ENCODE data around the gene RUFY2. TPM values are rescaled to one million over a fixed set of nuclear protein-coding genes. Genes with fewer than 3 reads are reported as not detected.

RUFY2 gene
- total and polyA plus RNA-seq, 8 donors: 3.6 to 15.5 (median 9.7) TPM

GRCh38 chr10:68333058-68333395 lies 74.0 kb downstream of the RUFY2 start:
- H3K4me1 ChIP-seq: peaks cover 21 to 46% (median 43%) of the 10 kb centered on the region in 3 donors
- WGBS, 2 donors: 0 to 1% methylated on average over 10 of the region's 10 CpGs
- no peaks in the 10 kb centered on the region for H3K9me3 ChIP-seq
- intact Hi-C loops (cut with DNase I): no loop called here
- no peaks in the 10 kb centered on the region for H3K27me3 ChIP-seq
- no peak for DNase-seq
- peak overlapping the region; percentile 90 to 99 (median 97) for H3K27ac ChIP-seq
- no peaks in the 10 kb centered on the region for H3K36me3 ChIP-seq
- FAIRE-seq: no peak
- peak overlapping the region; percentile 56 to 98 (median 75) for H3K4me3 ChIP-seq
- TF ChIP-seq CTCF (IDR thresholded peaks at IDR 0.05): no peak
- no peak for ATAC-seq

GRCh38 chr10:68332259-68333057 lies 74.6 kb downstream of the RUFY2 start, which contains the start of gene PBLD:
Gene PBLD (minus strand): TSS chr10:68332928. CDS start chr10:68306844, 26,084 bp downstream.
- peak within 1 kb of the TSS; percentile 90 to 99 (median 97) for H3K27ac ChIP-seq
- no peaks in the 10 kb centered on the region for H3K27me3 ChIP-seq
- no peaks in the 10 kb centered on the region for H3K9me3 ChIP-seq
- 0 to 1% methylated on average over 49 to 51 of the region's 51 CpGs for WGBS, 2 donors
- peaks cover 16 to 45% (median 38%) of the 10 kb centered on the region in 3 donors for H3K4me1 ChIP-seq
- no peaks in the 10 kb centered on the region for H3K36me3 ChIP-seq
- intact Hi-C loops (cut with DNase I): no loop called here
- ATAC-seq: peak; percentile 57 to 64 (median 62)
- TF ChIP-seq CTCF (IDR thresholded peaks at IDR 0.05): no peak
- peak within 1 kb of the TSS; percentile 56 to 98 (median 75) for H3K4me3 ChIP-seq
- peak; percentile 68 to 86 (median 78) for DNase-seq
- FAIRE-seq: no peak

DNA sequence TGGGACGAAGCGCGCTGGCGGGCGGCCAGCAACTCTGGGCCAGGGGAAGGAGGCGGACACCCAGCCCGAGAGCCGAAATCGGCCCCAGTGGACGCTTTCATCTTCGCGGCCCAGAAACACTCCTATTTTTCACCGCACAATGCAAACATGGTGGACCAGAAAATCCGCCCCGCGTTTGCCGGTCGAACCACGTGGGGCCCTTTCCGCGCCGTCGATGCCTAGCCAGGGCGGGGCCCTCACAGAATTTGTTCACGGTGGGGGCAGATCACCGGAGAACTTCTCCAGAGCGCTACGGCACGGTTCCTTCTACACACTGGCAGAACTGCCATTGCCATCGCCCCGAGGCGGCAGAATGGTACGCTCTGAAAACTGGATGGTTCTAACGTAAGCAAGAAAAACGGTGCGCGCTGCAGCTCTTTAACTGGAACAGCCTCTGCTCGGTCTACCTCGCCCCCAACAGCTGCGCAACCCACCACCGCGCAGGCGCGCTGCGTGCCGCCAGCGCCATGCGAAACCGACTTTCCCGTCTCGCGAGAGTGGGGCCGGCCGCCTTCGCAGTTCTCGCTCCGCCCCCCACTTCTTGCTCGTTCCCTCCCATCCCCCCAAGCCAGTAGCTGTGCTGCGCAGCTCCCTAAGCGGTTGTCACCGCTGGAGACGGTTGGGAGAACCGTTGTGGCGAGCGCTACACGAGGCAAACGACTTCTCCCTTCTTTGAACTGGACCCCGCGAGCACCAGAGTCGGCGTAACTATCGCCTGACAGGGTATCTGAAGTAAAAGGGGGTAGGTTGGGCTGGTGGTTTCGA lies 75.4 kb downstream of the RUFY2 start, which contains the start of gene HNRNPH3:
TSS of gene HNRNPH3 (plus strand) at position 610 of the 804 bp plus-strand sequence. CDS start 5,158 bp downstream, outside the sequence.
- Histone ChIP-seq H3K36me3 (no peaks in the 10 kb centered on the region), H3K9me3 (no peaks in the 10 kb centered on the region), H3K4me1 (peaks cover 10 to 37% (median 30%) of the 10 kb centered on the region in 3 donors), H3K27ac (peak within 1 kb of the TSS; percentile 90 to 99 (median 97)), H3K27me3 (no peaks in the 10 kb centered on the region), H3K4me3 (peak within 1 kb of the TSS; percentile 56 to 98 (median 75))
- ATAC-seq (peak; percentile 86 to 92 (median 88)), DNase-seq (peak; percentile 98 to 99 (median 99)), FAIRE-seq (no peak)
- intact Hi-C loops (cut with DNase I): no loop called here
- WGBS, 2 donors: 1% methylated on average over 71 to 73 of the region's 73 CpGs
- TF ChIP-seq CTCF (IDR thresholded peaks at IDR 0.05): no peak

DNA sequence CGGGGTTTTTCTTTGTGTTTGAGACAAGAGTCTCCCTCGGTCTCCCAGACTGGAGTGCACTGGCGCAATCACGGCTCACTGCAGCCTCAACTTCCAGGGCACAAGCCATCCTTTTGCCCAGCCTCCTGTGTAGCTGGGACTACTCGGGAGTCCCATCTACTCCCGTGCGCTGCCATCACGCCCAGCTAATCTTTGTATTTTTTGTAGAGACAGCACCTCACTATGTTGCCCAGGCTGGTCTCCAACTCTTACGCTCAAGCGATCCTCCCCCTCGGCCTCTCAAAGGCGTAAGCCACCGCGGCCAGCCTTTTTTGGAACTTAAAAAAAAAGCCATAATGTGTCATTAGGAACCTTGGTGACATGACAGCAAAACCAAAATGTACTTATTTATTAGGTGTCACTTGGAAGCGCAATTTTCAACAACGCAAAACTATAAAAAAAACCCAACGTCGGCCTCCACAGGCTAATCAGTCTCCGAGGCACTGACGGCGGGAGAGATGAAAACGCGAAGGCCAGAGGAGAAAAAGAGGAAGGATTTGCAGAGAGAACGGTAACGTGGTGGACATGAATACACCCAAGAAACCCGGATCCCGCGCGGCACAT lies 76.1 kb downstream of the RUFY2 start:
- intact Hi-C loops (cut with DNase I): no loop called here
- H3K9me3 ChIP-seq: no peaks in the 10 kb centered on the region
- peak in 2 of 4 donors; percentile 2 to 4 for ATAC-seq
- H3K27ac ChIP-seq: peak overlapping the region; percentile 90 to 99 (median 97)
- H3K36me3 ChIP-seq: no peaks in the 10 kb centered on the region
- DNase-seq: peak in 5 of 6 donors; percentile 23 to 67 (median 35)
- H3K4me3 ChIP-seq: peak overlapping the region; percentile 56 to 98 (median 75)
- 9 to 11% methylated on average over 29 of the region's 29 CpGs for WGBS, 2 donors
- no peaks in the 10 kb centered on the region for H3K27me3 ChIP-seq
- FAIRE-seq: no peak
- H3K4me1 ChIP-seq: peaks cover 3 to 30% (median 22%) of the 10 kb centered on the region in 3 donors
- no peak for TF ChIP-seq CTCF (IDR thresholded peaks at IDR 0.05)
